CD4-positive, alpha-beta T cell treated with Interleukin-21 for 1 hour (primary cell): Measurements from ENCODE around the gene KISS1R.
A peak's percentile ranks its signal among the peaks of the same experiment; 100 is the strongest.
"Not testable (repeated sequence)": the region's sequence is repeated elsewhere in the genome, so short reads cannot be mapped to it uniquely, and the experiment has no call there.

Experiments
- DNase-seq: peaks from one replicate; pipeline ENCODE4 v3.0.0-alpha.2; 2020

The KISS1R gene

GRCh38 chr19:917323-918151, at the start of gene KISS1R:
Gene KISS1R (plus strand): TSS chr19:917333. CDS start chr19:917503, 170 bp downstream.
- peak; percentile 63 for DNase-seq

- DNase-seq, result no peak
Observed at GRCh38 chr19:867855-868457, 49.2 kb upstream of the KISS1R start.

- DNase-seq, result no peak
Observed at GRCh38 chr19:868458-869244, 48.5 kb upstream of the KISS1R start.

- DNase-seq, result no peak
Observed at GRCh38 chr19:869245-870177, 47.6 kb upstream of the KISS1R start.

- DNase-seq, result no peak
Observed at GRCh38 chr19:870314-870713, 46.8 kb upstream of the KISS1R start.

GRCh38 chr19:870963-871401, 46.2 kb upstream of the KISS1R start:
- no peak for DNase-seq

- DNase-seq, result no peak
Observed at GRCh38 chr19:871446-872265, 45.5 kb upstream of the KISS1R start.

- DNase-seq, result peak; percentile 90
Observed at GRCh38 chr19:872266-872951, 44.7 kb upstream of the KISS1R start.

GRCh38 chr19:873084-873483, 44.0 kb upstream of the KISS1R start:
- DNase-seq, result peak; percentile 91

- DNase-seq, result no peak
Observed at GRCh38 chr19:873561-874041, 43.5 kb upstream of the KISS1R start.

GRCh38 chr19:875265-875879, 41.8 kb upstream of the KISS1R start:
- DNase-seq, result no peak

- no peak for DNase-seq
Observed at GRCh38 chr19:876089-876488, 41.0 kb upstream of the KISS1R start.

GRCh38 chr19:876780-877314, 40.3 kb upstream of the KISS1R start:
- DNase-seq, result no peak

GRCh38 chr19:877992-878660, 39.0 kb upstream of the KISS1R start:
- DNase-seq, result not testable (repeated sequence)

GRCh38 chr19:878751-879561, 38.2 kb upstream of the KISS1R start:
- DNase-seq, result not testable (repeated sequence)

GRCh38 chr19:879711-880438, 37.3 kb upstream of the KISS1R start:
- no peak for DNase-seq

- no peak for DNase-seq
Observed at GRCh38 chr19:881385-882071, 35.6 kb upstream of the KISS1R start.
